Colonic mucosa (tissue), 4 donors: ENCODE measurements around the gene POLR1E. TPM values are rescaled to one million over a fixed set of nuclear protein-coding genes. Genes with fewer than 3 reads are reported as not detected.
A peak's percentile ranks its signal among the peaks of the same experiment; 100 is the strongest.

Experiments
- DNase-seq: peaks from one replicate; pipeline ENCODE4 v3.0.0-alpha.2; 2020
- H3K27ac ChIP-seq: fragments of 200-600 bp; one replicate; pipeline ENCODE4 v1.8.0; 2021
- H3K27me3 ChIP-seq: fragments of 200-600 bp; one replicate; pipeline ENCODE4 v1.8.0; 2021
- H3K36me3 ChIP-seq: fragments of 200-600 bp; one replicate; pipeline ENCODE4 v1.8.0; 2021
- H3K4me1 ChIP-seq: fragments of 200-600 bp; one replicate; pipeline ENCODE4 v1.8.0; 2021; ENCODE audit warnings: mild to moderate bottlenecking
- H3K4me3 ChIP-seq: fragments of 200-600 bp; one replicate; pipeline ENCODE4 v1.8.0; 2021
- H3K9ac ChIP-seq, 2 donors: one replicate each; pipeline ENCODE4 v1.7.0; 2013; ENCODE audit warnings: control low read depth in 2 of 2, low read depth in 2 of 2, low read length in 2 of 2
- H3K9me3 ChIP-seq: fragments of 200-600 bp; one replicate; pipeline ENCODE4 v1.8.0; 2021
- CTCF ChIP-seq: fragments of 200-600 bp; IDR thresholded peaks from one replicate; pipeline ENCODE4 v1.8.0; 2022; ENCODE audit warnings: antibody characterized with exemption, mild to moderate bottlenecking
- intact Hi-C: fragments of 100-400 bp; cut with DNase I; formaldehyde crosslinking; loops from one replicate; pipeline ENCODE4 v1.14.1; 2022
- total RNA-seq, 2 donors: library from RNA; stranded (reverse); fragmentation: NEBNext Ultra II Directional in 1 of 2; extraction: Animal tissue kit (Norgen Biotek cat#: 25700) in 1 of 2; gene quantifications; one replicate each; pipeline ENCODE4 v1.2.1, GENCODE V29; 2021
- donor health status: healthy.
- donor health status: DM: no; HTN: no; CAD: no.
- donor health status: DM: no; HTN: no; CAD: no.

Gene POLR1E
- total RNA-seq, 2 donors from 2014 or later: 10.8 to 19.3 TPM

- Histone ChIP-seq H3K4me3 (no peak overlapping the region), H3K27me3 (no peaks in the 10 kb centered on the region), H3K27ac (no peak overlapping the region), H3K9me3 (no peaks in the 10 kb centered on the region), H3K36me3 (no peaks in the 10 kb centered on the region), H3K4me1 (no peaks in the 10 kb centered on the region), H3K9ac (no peak overlapping the region)
- DNase-seq: no peak
- no peak for TF ChIP-seq CTCF
- intact Hi-C loops: no loop called here
Observed at GRCh38 chr9:37453827-37454226, 31.9 kb upstream of the POLR1E start.

- Histone ChIP-seq H3K4me3 (no peak overlapping the region), H3K36me3 (no peaks in the 10 kb centered on the region), H3K27me3 (no peaks in the 10 kb centered on the region), H3K27ac (no peak overlapping the region), H3K4me1 (no peaks in the 10 kb centered on the region), H3K9ac (no peak overlapping the region), H3K9me3 (no peaks in the 10 kb centered on the region)
- intact Hi-C loops: no loop called here
- no peak for TF ChIP-seq CTCF
- no peak for DNase-seq
Observed at GRCh38 chr9:37454238-37454637, 31.5 kb upstream of the POLR1E start.

GRCh38 chr9:37455884-37456647, 29.7 kb upstream of the POLR1E start:
- intact Hi-C loops: no loop called here
- Histone ChIP-seq H3K4me1 (no peaks in the 10 kb centered on the region), H3K27me3 (no peaks in the 10 kb centered on the region), H3K9ac (no peak overlapping the region), H3K4me3 (no peak overlapping the region), H3K27ac (no peak overlapping the region), H3K9me3 (no peaks in the 10 kb centered on the region), H3K36me3 (no peaks in the 10 kb centered on the region)
- TF ChIP-seq CTCF: no peak
- no peak for DNase-seq

GRCh38 chr9:37456817-37457216, 28.9 kb upstream of the POLR1E start:
- TF ChIP-seq CTCF: no peak
- intact Hi-C loops: no loop called here
- no peaks in the 10 kb centered on the region for H3K27me3 ChIP-seq
- no peak for DNase-seq
- H3K4me1 ChIP-seq: no peaks in the 10 kb centered on the region
- no peaks in the 10 kb centered on the region for H3K9me3 ChIP-seq
- no peak overlapping the region for H3K27ac ChIP-seq
- H3K36me3 ChIP-seq: no peaks in the 10 kb centered on the region
- H3K4me3 ChIP-seq: no peak overlapping the region
- H3K9ac ChIP-seq: no peak overlapping the region

- Histone ChIP-seq H3K4me3 (peak overlapping the region; percentile 93), H3K9me3 (no peaks in the 10 kb centered on the region), H3K27me3 (no peaks in the 10 kb centered on the region), H3K27ac (peak overlapping the region; percentile 96), H3K4me1 (peaks cover 7% of the 10 kb centered on the region), H3K36me3 (no peaks in the 10 kb centered on the region), H3K9ac (peak overlapping the region in 1 of 2 donors; percentile 96)
- TF ChIP-seq CTCF: no peak
- DNase-seq: no peak
- intact Hi-C loops: no loop called here
Observed at GRCh38 chr9:37464006-37464405, 21.7 kb upstream of the POLR1E start.
